Fibroblast of skin of left biceps (primary cell): ENCODE measurements around the gene PGA4.
A peak's percentile ranks its signal among the peaks of the same experiment; 100 is the strongest.
"Not testable (repeated sequence)": the region's sequence is repeated elsewhere in the genome, so short reads cannot be mapped to it uniquely, and the experiment has no call there.

Experiments
- DNase-seq, 2 experiments: peaks; one replicate each; pipeline ENCODE4 v3.0.0-alpha.2; 2013; ENCODE audit warnings: low read depth in 2 of 2

The PGA4 gene

DNA sequence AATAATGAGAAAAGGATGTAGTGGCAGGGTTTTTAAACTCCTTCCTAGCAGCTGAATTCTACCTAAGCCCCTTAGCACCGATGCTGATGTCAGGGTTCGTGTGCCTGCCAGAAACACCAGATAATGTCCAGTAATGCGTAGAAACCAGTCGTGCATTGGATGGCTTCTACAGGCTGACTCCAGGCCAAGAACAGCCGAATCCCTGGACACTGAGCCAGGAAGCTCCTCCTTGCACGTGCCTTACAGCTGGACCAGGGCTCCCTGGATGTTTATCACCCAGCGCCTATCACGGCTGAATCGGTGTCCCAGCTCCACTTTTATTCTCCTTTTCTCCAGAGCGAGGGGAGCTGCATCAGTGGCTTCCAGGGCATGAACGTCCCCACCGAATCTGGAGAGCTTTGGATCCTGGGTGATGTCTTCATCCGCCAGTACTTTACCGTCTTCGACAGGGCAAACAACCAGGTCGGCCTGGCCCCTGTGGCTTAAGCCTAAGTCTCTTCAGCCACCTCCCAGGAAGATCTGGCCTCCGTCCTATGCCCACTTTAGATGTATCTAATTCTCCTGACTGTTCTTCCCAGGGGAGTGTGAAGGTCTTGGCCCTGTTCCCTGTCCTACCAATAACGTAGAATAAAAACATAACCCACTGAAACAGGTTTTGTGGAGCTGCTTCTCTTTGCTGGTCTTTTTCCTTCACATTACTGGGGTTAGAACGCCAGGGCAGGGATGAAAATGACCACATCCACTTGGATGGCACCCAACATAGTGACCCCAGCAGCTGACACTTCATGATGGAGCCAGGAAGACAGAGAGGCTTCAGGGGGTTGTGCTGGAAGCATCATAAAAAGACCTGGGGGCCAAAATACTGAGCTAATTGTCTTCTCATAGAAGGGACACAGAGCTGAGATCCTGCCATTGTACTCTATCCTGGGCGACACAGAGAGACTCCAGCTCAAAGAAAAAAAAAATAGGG lies 28.9 kb downstream of the PGA4 start:
- not testable (repeated sequence) for DNase-seq

DNA sequence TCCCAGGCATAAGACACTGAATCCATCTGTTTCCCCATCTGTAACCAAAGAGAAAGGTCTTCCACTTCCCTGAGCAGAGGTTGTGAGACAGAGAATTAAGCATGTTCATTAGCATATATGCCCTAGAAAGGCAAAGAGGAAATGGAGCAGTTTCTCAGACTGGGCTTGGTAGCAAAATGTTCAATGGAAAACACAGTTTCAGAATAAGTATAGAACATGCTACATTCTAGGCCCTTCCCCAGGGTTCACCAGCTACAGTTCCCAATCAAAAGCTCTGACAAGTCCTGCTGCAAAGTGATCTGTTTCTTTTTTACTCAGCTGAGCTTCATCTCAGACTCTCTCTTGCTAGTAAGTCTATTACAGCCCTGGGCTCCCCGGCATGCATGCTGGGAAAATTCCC lies 30.2 kb downstream of the PGA4 start:
- DNase-seq: not testable (repeated sequence)

GRCh38 chr11:61254403-61255025 lies 32.4 kb downstream of the PGA4 start:
- DNase-seq: peak in 1 of 2 experiments; percentile 6

GRCh38 chr11:61256710-61257482 lies 34.7 kb downstream of the PGA4 start:
- no peak for DNase-seq

- no peak for DNase-seq
Measured at GRCh38 chr11:61258546-61258945, 36.4 kb downstream of the PGA4 start.

DNA sequence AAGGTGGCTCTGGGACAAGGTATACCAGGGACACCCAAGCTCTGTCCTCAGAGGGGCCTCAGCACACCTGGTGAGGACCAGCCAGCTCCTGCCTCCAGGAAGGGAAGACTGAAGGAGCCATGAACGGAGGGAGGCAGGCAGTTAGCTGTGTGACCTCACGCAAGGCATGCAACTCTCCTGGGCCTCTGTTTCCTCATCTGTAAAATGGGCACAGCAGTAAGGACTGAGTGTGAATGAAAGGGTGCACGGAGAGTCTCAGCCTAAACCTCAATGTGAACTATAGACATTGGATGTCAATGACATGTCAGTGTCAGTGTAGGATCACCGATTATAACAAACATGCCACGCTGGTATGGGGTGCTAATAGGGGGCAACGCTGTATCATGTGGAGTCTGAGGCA lies 37.2 kb downstream of the PGA4 start:
- no peak for DNase-seq

DNA sequence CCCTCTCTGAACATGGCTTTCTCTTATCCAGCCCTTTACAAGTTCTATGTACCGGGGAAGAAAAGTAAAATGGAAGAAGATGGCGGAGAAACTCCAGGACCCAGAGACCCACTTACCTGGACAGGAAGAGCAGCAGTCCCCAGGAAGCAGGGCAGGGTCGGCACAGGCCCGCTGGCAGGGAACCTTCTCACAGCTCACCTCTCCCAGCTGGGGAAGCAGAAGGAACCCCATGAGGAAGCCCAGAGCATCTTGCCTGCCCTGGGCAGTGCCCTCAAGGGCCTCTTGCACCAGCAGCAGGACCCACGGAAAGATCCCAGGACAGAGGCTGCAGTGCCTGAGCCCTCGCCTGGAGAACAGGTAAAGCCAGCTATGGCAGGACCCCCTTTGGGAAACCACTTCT lies 42.2 kb downstream of the PGA4 start:
- no peak for DNase-seq

DNA sequence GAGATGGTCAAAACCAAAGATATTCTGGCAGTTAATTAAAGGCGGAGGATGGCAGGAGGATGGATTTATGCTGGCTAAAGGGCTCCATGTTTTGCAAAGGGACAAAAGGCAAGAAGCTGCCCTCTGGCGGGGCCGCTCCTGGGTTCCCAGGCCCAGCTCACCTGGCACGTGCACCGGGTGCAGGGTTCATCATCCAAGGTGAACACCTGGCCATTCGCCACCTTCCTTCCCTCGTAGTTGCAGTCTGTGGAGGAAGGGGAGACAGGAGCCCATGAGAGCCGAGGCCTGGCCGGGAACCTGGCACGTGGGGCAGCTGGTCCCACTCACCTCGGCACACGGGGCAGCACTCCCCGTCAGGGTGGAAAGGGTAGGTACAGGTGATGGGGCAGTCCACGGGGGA lies 42.6 kb downstream of the PGA4 start:
- no peak for DNase-seq

DNA sequence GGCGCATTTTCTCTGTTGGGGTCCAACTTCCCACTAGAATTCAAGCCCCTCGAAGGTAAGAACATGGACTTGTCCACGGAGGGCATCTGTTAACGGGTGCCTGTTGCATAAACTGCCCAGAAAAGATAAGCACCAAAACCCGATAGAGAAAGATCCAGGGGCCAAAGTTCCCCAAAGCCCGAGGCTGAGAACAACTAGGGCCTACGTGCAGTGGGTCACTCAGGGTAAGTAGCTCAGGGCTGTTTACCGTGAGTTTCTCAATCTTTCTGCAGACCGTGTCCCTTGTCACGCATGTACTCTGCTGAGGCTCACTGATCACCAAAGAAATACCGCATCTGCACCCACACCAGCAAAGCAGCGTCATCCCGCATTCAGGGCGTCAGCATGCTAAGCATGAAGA lies 43.2 kb downstream of the PGA4 start:
- no peak for DNase-seq

GRCh38 chr11:61266602-61267001 lies 44.5 kb downstream of the PGA4 start:
- no peak for DNase-seq

DNA sequence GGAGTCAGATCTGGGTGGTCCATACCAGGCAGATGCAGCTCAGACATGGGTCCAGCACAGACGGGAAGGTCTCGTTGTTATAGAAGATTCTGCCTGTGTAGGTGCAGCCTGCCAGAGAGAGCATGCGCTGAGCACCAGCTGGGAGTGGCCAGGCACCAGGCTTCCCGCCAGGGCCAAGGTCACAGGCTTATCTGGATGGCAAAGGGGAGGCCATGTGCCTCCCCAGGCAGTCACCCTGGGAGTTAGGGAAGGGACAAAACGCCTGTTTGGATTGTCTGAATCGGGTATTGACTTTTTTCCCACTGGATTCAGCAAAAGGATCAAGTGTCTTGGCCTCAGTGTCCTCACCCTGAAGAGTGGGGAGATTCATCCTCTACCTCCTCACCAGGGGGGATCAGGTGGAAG lies 45.3 kb downstream of the PGA4 start:
- DNase-seq: no peak

- DNase-seq: no peak
Measured at GRCh38 chr11:61268588-61269250, 46.6 kb downstream of the PGA4 start.

GRCh38 chr11:61270354-61271076 lies 48.4 kb downstream of the PGA4 start:
- no peak for DNase-seq

GRCh38 chr11:61272731-61273130 lies 50.6 kb downstream of the PGA4 start:
- no peak for DNase-seq

DNA sequence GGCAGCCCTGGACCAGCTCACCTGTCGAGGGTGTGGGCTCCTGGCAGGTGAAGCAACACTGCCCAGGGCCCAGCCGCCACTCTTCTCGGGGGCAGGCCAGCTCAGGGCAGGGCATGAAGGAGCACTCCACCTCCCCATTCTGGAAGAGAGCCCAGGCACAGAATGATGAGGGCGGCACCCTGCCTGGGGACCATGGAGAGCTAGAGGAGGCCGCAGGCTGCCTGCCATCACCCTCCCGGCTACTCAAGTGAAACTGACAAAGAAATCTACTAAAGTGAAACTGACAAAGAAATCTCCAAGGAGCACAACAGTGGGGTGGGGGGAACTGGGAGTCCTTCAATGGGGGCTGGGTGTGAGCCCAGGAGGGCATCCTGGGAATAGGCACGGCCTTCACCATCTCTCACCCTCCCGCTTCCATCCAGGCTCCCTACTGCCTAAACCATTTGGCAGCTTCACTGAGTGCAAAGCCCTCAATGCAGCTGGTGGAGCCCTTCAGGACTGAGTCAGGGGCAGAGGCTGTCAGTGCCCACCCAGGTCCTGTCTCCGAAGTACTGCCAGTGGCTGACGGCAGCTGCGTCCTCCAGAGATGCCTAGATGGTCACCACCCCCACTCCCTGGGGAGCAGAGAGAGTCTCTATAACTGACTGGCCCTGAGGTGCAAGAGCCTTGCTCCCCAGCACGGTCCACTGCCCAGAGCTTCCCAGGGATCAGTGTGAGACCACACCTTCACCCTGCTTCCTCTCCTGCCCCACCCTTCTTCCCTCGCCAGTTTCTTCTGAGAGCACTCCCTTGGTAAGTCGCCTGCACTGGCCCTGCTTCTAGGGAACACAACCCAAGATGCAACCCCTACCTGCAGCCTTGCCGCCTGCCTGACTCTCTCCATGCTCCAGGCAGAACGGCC lies 51.3 kb downstream of the PGA4 start:
- DNase-seq: no peak

DNA sequence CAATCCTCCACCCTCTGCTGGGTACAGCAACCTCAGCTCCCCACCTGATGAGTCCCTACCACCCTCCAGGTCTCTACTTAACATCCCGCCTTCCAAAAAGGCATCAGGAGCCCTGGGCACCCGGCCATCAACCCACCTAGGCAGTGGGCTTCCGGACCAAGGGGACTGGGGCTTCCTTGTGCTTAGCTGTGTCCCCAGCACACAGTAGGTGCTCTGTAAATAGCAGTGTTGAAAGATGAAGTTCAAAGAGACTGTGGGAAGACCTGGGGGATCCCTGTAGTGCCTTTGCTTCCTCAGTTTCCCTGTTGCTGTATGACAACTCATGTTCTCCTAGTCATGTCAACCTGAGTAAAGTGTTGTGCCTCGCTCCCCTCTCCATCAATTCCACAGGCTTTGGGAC lies 51.9 kb downstream of the PGA4 start:
- no peak for DNase-seq

DNA sequence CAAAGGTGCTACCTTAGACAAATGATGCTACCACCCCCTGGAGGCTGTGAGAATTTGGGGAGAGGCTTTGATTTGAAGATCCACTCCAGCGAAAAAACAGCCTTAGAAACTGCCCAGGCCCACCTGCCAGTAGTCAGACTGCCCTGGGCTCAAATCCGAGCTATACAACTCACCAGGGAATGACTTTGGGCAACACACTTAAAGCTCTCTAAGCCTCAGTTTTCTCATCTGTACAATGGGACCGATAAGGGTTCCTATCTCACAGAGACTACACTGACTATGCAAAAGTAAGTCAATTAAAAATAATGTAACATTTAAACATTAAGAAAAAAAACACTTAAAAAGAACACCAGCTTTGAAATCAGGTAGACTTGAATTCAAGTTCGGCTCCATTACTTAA lies 53.0 kb downstream of the PGA4 start:
- DNase-seq: no peak

DNA sequence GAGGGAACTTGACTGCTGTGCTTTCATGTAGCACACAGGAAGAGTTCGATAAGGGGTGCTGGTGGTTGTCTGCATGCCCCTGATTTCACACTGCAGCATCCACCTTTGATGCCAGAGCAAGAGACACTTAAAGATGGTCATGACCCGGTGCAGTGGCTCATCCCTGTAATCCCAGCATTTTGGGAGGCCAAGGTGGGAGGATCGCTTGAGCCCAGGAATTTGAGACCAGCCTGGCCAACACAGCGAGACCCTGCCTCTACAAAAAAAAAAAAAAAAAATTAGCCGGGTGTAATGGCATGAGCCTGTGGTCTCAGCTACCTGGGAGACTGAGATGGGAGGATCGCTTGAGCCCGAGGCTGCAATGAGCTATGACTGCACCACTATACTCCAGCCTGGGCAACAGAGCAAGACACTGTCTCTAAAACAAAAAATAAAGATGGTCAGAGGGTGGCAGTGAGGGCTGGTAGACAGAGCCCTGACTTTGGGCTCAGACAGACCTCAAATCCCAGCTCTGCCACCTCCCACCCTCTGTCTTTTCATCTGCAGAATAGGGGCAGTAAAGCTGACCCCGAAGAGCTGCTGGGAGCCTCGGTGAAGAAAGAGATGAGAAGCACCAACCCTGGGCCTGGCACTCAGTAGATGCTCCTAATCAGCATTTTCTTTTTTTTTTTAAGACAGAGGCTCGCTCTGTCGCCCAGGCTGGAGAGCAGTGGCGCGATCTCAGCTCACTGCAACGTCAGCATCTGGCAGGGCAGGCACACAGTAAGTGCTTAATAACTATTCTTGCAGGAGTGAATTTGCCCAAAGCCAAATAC lies 55.2 kb downstream of the PGA4 start:
- no peak for DNase-seq

DNA sequence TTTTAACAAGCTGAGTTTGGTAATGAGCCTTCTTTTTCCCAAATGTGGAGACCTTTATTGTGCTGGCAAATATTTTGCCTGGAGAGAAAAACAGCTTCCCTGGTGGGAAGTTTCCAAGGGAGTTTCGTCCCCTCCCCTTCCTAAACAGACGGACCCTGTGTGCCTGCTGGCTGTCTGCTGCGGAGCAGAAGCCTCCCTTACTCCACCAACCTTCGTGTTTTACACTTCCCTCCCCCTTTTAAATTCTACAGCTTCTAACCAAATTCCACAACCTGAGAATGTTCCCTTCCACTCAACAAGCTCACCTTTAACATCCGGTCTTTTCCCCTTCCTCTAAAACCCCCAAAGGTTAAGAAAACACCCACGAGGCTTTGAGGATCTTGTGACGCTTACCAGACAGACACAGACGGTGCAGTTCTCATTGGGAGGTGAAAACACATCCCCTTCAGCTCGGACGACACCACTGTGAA lies 55.9 kb downstream of the PGA4 start:
- DNase-seq: no peak
